ENCODE measurements around the gene CCDC102A.
A peak's percentile ranks its signal among the peaks of the same experiment; 100 is the strongest.
"Not testable (repeated sequence)": the region's sequence is repeated elsewhere in the genome, so short reads cannot be mapped to it uniquely, and the experiment has no call there.

The CCDC102A gene

GRCh38 chr16:57499941-57500340, 36.4 kb downstream of the CCDC102A start:
- DNase-seq: not testable (repeated sequence)

GRCh38 chr16:57498031-57498430, 38.3 kb downstream of the CCDC102A start:
- DNase-seq: no peak

GRCh38 chr16:57497121-57497520, 39.2 kb downstream of the CCDC102A start:
- no peak for DNase-seq

GRCh38 chr16:57493767-57494166, 42.6 kb downstream of the CCDC102A start:
- no peak for DNase-seq

- no peak for DNase-seq
These were observed 47.1 kb downstream of the CCDC102A start for GRCh38 chr16:57489229-57489628.

GRCh38 chr16:57486858-57487834, 49.2 kb downstream of the CCDC102A start:
- DNase-seq: no peak

- peak; percentile 3 for DNase-seq
These were observed 50.2 kb downstream of the CCDC102A start, which contains the start of gene DOK4 for GRCh38 chr16:57485916-57486857. TSS of gene DOK4 (minus strand) at chr16:57486493. CDS start at chr16:57479507, 6,986 bp downstream.

- no peak for DNase-seq
These were observed 51.1 kb downstream of the CCDC102A start for GRCh38 chr16:57485091-57485915.

GRCh38 chr16:57484515-57485005, 51.8 kb downstream of the CCDC102A start:
- DNase-seq: no peak

- DNase-seq: no peak
These were observed 52.5 kb downstream of the CCDC102A start for GRCh38 chr16:57483725-57484514.

- DNase-seq: no peak
These were observed 53.4 kb downstream of the CCDC102A start for GRCh38 chr16:57482845-57483545.

GRCh38 chr16:57481421-57481820, 55.0 kb downstream of the CCDC102A start:
- no peak for DNase-seq

- DNase-seq: no peak
These were observed 55.6 kb downstream of the CCDC102A start for GRCh38 chr16:57480754-57481230.

- no peak for DNase-seq
These were observed 56.2 kb downstream of the CCDC102A start for GRCh38 chr16:57479976-57480753.

- peak; percentile 54 for DNase-seq
These were observed 57.0 kb downstream of the CCDC102A start for GRCh38 chr16:57479205-57479975.

- no peak for DNase-seq
These were observed 57.8 kb downstream of the CCDC102A start for GRCh38 chr16:57478396-57479204.

GRCh38 chr16:57477531-57478202, 58.7 kb downstream of the CCDC102A start:
- peak; percentile 41 for DNase-seq
